ENCODE results near the gene PLXND1. TPM values are rescaled to one million over a fixed set of nuclear protein-coding genes. Genes with fewer than 3 reads are reported as not detected.
A peak's percentile ranks its signal among the peaks of the same experiment; 100 is the strongest.

The PLXND1 gene
- total RNA-seq, 2 donors from 2014 or later = 47.7 to 135 TPM

- 11 to 60% methylated on average over 1 to 72 of the region's 98 CpGs for WGBS, 2 donors
- no peaks in the 10 kb centered on the region for H3K36me3 ChIP-seq (replicated peaks in 1 of 2; ENCODE audit: insufficient read depth in 1 of 2, low read depth in 2 of 2)
- no peaks in the 10 kb centered on the region for H3K27me3 ChIP-seq
- intact Hi-C loops (cut with DNase I) = no loop called here
- ATAC-seq = no peak
- peak in 3 of 4 donors; percentile 46 to 61 (median 48) for DNase-seq
- H3K9me3 ChIP-seq = no peaks in the 10 kb centered on the region
- peak overlapping the region; percentile 34 to 72 (median 55) for H3K27ac ChIP-seq
- H3K4me1 ChIP-seq = peaks cover 52% of the 10 kb centered on the region
- TF ChIP-seq CTCF (IDR thresholded peaks at IDR 0.05) = peak in 1 of 7 experiments; percentile 13
- no peak for TF ChIP-seq POLR2A (IDR thresholded peaks at IDR 0.05)
- peak overlapping the region in 1 of 2 donors; percentile 29 for H3K4me3 ChIP-seq
Observed at GRCh38 chr3:129605203-129605921, 1.1 kb downstream of the PLXND1 start.

- intact Hi-C loops (cut with DNase I) = no loop called here
- TF ChIP-seq CTCF (IDR thresholded peaks at IDR 0.05) = no peak
- TF ChIP-seq POLR2A (IDR thresholded peaks at IDR 0.05) = no peak
- Histone ChIP-seq H3K4me1 (peaks cover 53% of the 10 kb centered on the region), H3K27ac (peak overlapping the region in 1 of 4 donors; percentile 72), H3K9me3 (no peaks in the 10 kb centered on the region), H3K4me3 (no peak overlapping the region), H3K27me3 (no peaks in the 10 kb centered on the region), H3K36me3 (replicated peaks in 1 of 2; ENCODE audit: insufficient read depth in 1 of 2, low read depth in 2 of 2) (no peaks in the 10 kb centered on the region)
- DNase-seq (no peak), ATAC-seq (no peak)
- 67 to 74% methylated on average over 9 to 11 of the region's 12 CpGs for WGBS, 2 donors
Observed at GRCh38 chr3:129604767-129605166, 1.7 kb downstream of the PLXND1 start.

GRCh38 chr3:129603991-129604749 is 2.3 kb downstream of the PLXND1 start:
- DNase-seq (no peak), ATAC-seq (no peak)
- peaks cover 53% of the 10 kb centered on the region for H3K4me1 ChIP-seq
- H3K27me3 ChIP-seq = no peaks in the 10 kb centered on the region
- H3K27ac ChIP-seq = peak overlapping the region; percentile 36 to 71 (median 60)
- no peaks in the 10 kb centered on the region for H3K9me3 ChIP-seq
- TF ChIP-seq POLR2A (IDR thresholded peaks at IDR 0.05) = no peak
- TF ChIP-seq CTCF (IDR thresholded peaks at IDR 0.05) = no peak
- no peak overlapping the region for H3K4me3 ChIP-seq
- WGBS, 2 donors = 71 to 83% methylated on average over 7 to 8 of the region's 8 CpGs
- H3K36me3 ChIP-seq (replicated peaks in 1 of 2; ENCODE audit: insufficient read depth in 1 of 2, low read depth in 2 of 2) = no peaks in the 10 kb centered on the region
- intact Hi-C loops (cut with DNase I) = no loop called here

- intact Hi-C loops (cut with DNase I) = no loop called here
Observed at GRCh38 chr3:129603561-129603942, 2.9 kb downstream of the PLXND1 start.

More at GRCh38 chr3:129603561-129603942, 2.9 kb downstream of the PLXND1 start:
- Histone ChIP-seq H3K27ac (peak overlapping the region; percentile 36 to 71 (median 60)), H3K36me3 (replicated peaks in 1 of 2; ENCODE audit: insufficient read depth in 1 of 2, low read depth in 2 of 2) (no peaks in the 10 kb centered on the region), H3K4me3 (no peak overlapping the region), H3K4me1 (peaks cover 59% of the 10 kb centered on the region), H3K27me3 (no peaks in the 10 kb centered on the region), H3K9me3 (no peaks in the 10 kb centered on the region)
- DNase-seq (no peak), ATAC-seq (no peak)
- TF ChIP-seq CTCF (IDR thresholded peaks at IDR 0.05) = no peak
- TF ChIP-seq POLR2A (IDR thresholded peaks at IDR 0.05) = no peak
- WGBS, 2 donors = 66% methylated on average over 4 to 7 of the region's 7 CpGs

Data from body of pancreas (tissue), 4 donors.